HG03571 (cell line): ENCODE data around the gene UBXN6.

Experiments used
- ATAC-seq: cut with Tn5 transposase; IDR thresholded peaks from one replicate; pipeline ENCODE4 v1.9.1; 2021; ENCODE audit not compliant: unreplicated experiment

Gene UBXN6

DNA sequence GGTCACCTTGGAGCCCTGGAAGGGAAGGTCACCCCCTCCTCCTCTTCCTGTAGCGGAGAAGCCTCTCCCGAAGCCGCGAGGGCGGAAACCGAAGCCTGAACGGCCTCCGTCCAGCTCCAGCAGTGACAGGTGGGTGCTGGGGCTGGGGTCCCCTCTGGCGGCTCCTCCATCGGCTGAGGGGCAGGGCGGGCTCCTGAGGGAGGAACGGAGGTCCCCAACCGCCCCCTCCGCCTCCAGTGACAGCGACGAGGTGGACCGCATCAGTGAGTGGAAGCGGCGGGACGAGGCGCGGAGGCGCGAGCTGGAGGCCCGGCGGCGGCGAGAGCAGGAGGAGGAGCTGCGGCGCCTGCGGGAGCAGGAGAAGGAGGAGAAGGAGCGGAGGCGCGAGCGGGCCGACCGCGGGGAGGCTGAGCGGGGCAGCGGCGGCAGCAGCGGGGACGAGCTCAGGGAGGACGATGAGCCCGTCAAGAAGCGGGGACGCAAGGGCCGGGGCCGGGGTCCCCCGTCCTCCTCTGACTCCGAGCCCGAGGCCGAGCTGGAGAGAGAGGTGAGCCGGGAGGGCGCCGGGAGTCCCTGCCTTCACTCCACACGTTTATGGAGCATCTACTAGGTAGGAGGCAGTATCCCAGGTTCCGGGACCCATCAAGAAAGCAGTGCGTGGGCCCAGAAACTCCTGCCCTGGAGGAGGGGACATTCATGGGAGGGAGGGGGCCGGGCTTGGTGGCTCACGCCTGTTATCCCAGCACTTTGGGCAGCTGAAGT lies 36.5 kb upstream of the UBXN6 start:
- no peak for ATAC-seq

DNA sequence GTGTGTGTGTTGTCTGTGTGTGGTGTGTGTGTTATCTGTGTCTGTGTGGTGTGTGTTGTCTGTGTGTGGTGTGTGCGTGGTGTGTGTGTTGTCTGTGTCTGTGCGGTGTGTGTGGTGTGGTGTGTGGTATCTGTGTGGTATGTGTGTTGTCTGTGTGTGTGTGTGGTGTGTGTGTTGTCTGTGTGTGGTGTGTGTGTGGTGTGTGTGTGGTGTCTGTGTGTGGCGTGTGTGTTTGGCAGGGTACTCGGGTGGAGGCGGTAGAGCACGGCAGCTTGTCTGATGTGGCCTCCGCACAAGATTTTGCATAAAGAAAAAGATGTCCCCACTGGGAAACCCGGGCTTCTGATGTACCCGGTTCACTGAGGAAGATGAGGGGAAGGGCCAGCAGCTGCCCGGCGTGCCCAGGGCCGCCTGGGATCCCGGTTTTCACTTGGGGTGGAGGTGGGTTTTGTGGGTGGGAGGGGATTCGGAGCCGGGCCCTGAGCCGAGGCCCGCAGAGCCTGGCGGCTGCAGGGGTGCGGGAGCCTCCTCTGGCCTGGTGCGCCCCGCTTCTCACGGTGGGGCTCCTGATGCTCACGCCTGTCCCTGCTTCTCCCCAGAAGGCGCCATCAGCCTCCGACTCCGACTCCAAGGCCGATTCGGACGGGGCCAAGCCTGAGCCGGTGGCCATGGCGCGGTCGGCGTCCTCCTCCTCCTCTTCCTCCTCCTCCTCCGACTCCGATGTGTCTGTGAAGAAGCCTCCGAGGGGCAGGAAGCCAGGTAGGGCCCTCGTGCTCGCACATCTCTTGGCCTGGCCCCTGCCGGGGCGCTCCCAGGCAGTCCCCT lies 35.7 kb upstream of the UBXN6 start:
- ATAC-seq: no peak

DNA sequence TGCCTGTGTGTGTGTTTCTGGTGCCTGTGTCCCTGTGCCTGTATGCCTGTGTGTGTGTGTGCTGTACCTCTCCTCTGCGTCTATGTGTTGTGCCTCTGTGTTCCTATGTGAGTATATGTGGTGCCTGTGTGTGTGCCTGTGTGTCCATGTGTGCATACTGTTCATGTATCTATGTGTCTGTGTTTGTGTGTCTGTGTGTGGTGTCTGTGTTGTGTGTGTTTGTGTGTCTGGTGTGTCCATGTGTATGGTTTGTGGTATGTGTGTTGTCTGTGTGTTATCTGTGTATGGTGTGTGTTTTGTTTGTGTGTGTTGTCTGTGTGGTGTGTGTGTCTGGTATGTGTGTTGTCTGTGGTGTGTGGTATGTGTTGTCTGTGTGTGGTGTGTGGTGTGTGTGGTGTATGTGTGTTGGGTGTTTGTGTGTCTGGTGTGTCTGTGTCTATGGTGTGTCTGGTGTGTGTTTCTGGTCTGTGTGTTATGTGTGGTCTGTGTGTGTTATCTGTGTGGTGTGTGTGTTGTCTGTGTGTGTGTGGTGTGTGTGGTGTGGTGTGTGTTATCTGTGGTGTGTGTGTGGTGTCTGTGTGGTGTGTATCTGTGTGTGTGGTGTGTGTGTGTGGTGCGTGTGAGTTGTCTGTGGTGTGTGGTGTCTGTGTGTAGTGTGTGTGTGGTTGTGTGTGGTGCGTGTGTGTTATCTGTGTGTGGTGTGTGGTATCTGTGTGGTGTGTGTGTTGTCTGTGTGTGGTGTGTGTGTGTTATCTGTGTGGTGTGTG lies 34.9 kb upstream of the UBXN6 start:
- no peak for ATAC-seq

DNA sequence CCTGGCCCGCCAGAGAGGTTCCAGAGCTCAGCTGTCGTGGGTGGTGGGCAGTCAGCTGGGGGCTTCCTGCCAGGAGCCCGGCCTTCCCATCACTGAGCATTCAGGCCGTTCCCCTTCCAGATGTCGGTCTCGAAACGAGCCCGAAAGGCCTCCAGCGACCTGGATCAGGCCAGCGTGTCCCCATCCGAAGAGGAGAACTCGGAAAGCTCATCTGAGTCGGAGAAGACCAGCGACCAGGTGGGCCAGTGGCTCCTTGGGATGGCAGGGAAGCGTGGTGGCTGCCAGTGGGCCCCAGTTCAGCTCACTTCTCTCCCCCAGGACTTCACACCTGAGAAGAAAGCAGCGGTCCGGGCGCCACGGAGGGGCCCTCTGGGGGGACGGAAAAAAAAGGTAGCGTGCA lies 33.9 kb upstream of the UBXN6 start:
- no peak for ATAC-seq

DNA sequence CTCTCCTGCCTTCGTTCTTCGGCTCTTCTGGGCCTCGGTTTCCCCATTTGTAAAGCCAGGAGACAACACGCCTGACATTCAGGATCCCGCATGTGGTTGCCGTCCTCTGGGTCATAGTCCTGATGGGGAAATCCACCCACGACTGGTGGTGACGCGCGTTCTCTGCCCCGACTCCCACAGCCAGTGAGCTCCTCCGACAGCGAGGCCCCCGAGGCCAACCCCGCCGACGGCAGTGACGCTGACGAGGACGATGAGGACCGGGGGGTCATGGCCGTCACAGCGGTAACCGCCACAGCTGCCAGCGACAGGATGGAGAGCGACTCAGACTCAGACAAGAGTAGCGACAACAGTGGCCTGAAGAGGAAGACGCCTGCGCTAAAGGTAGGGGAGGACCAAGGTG lies 30.9 kb upstream of the UBXN6 start:
- no peak for ATAC-seq

DNA sequence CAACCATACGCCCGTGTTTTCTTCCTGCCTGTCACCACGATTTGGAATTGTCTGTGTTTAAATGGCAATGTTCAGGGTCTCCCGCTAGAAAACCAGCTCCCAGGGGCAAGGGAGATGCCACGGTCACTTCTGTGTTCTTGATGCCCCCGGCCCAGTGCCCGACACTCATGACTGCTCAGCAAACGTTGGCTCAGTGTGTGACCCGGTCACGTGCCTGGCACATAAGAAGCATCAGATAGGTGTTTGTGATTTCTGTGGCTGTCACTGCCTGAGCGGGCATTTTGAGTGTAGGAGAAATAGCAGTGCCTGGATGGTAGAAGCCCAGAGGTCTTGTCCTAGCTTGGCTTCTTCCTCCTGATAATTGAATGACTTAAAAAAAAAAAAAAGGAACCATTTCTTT lies 30.0 kb upstream of the UBXN6 start:
- ATAC-seq: no peak

DNA sequence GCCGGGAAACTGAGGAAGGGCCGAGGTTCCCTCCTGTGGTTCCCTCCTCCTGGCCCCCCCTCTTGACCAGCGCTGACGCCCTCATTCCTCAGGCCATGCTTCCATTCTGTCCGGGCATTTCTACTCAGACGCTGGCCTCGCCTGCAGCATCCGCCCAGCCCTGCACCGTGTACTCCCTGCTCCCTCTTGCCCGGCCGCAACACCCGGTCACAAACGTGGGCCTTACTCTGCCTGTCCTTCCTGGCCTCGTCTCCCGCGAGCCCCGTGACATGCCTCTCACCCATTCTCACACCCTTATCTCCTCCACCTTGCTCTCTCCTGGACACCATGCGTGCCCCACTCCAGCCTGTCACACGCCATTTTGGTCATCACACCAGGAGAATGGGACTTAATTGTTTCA lies 25.8 kb upstream of the UBXN6 start:
- ATAC-seq: no peak

DNA sequence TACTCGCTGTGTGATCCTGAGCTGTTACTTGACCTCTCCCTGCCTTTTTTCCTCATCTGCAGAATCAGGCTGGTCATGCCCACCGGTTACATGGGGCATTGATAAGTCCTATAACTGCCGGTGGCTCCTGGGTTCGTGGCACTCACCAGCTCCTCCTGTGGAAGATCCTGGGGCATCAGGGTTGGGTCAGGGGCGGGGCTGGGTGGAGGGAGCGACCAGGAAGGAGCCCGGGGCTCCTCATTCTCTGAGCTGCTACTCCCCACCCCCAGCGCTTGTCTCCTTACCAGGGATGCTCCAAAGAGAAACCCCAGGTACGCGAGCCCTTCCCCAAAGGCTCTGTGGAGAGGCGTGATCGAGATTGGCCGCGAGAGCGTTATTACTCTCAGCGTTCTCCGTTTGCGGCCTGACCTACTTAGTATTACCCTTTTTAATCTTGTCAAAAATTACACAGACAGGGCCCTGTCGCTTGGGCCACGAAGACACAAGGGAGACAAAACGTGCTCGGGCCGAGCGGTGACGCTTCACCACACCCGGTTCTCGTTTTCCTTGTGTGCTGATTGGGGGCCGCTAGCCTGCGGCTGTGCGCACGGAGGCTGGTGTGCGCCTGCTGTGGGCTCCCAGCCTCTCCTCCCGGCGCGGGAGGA lies 25.2 kb upstream of the UBXN6 start:
- ATAC-seq: no peak

DNA sequence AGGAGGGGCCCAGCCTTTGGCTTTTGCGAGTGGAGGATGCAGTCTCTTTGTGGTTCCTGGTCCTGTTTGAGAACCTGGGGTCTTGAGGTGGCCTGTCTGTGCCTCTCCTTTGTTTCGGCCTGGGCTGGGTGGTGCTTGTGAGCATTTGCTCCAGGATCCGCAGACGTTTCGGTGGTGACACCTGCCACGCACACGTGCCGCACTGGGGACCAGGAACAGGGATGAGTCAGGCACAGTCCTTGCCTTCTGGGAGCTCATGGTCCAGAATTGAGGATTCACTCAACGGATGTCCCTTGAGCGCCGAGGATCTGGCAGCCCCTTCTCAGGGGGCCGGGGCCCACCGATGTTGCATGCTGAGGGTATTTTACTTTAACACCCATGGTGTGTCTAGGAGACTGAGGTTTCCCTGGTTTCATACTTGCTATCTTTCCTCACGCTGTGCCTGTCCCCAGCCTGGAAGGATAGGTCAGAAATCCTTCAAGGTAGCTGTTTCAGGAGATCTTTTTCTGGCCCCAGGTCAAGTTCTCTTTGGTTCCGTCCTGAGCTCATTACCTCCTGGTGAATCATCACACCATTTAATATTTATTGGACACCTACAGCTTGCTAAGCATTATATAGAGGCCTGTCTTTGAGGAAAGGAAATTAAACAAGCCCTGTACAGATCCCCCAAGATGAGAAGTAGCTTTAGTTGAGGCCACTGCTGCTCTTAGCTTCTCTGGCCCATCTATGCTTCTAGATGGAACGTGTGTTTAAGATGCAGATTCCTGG lies 19.6 kb upstream of the UBXN6 start:
- no peak for ATAC-seq

DNA sequence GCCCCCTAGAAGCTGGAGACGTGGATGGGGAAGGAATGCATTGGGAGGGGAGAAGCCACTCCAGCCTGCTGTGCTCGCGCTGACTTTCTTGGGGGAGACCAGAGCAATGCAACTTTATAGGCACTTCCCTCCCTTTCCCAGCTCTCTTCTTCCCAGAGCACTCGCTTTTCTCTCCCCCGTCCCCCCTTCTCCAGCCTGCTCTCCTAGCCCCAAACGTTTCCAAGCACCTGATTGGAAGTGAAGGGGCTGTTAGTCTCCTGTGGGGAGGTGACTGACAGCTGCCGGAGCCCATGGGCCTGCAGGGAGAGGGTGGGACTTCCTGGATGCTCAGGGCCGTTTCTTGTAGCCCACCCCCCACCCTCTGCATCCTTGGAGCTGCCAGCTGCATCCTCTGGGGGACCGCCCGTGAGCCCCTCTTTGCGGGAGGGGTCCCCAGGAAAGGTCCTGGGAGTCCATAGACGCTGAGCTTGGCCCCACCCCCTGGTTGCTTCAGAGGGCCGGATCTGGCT lies 17.0 kb upstream of the UBXN6 start:
- no peak for ATAC-seq

DNA sequence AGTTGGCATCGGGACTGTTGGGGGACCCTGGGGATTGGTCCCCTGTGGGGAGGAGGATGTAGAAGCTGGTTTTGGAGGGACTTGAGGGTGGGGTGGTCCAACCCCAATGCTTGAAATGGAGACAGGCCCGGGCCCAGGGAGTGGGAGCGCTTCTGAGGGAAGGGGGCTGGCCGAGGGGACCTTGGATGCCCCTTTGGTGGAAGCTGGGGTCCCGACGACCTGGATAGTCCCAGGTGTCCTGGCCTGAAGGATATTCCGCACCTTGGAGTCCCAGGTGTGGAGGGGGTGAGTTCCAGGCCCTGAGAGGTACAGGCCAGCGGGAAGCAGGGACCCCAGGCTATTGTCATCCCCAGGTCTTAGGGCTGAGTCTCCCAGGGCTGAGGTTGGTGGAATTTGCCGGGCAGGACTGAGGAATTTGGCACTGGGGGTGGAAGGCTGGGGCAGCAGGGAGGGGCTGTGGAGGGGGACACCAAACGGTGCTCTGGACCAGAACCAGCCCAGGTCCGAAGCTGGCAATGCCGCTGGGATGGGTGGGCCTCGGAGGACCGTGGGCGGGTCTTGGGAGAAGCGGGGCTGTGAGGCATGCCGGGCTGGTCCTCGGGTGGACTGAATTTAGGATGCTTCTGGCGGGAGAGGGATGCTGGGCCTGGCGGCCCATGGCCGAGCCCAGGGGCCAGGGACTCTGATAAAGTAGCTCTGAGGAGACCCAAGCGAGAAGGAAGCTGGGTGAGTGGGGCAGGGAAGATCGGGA lies 16.3 kb upstream of the UBXN6 start:
- no peak for ATAC-seq

DNA sequence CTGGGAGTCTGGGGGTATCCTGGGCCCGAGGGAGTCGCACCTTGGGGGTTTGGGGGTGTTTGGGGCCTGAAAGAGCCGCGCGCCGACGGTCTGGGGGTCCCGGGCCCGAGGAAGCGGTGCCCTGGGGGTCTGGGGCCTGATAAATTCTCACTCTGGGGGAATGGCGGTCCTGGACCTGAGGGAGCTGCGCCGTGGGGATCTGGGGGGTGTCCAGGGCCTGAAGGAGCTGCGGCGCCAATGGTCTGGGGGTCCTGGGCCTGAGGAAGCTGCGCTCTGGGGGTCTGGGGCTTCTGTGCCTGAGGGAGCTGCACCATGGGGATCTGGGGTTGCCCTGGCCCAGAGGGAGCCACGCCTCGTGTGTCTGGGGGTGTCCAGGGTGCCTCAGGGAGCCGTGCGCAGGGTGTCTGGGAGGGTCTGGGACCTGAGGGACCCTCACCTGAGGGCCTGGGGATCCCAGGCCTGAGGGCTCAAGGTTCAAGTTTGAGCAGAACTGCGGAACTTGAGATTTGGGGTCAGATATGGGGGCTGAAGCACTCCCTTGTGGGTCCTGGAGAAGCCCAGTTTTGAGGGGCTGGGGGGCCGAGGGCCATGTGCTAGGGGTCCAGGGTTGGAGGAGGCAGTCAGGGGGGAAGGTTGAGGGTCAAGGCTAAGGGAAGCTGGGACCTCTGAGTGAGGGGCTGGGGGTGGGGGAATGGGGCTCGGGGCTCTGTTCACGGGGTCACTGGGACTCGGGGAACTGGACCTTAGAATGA lies 15.6 kb upstream of the UBXN6 start:
- no peak for ATAC-seq

DNA sequence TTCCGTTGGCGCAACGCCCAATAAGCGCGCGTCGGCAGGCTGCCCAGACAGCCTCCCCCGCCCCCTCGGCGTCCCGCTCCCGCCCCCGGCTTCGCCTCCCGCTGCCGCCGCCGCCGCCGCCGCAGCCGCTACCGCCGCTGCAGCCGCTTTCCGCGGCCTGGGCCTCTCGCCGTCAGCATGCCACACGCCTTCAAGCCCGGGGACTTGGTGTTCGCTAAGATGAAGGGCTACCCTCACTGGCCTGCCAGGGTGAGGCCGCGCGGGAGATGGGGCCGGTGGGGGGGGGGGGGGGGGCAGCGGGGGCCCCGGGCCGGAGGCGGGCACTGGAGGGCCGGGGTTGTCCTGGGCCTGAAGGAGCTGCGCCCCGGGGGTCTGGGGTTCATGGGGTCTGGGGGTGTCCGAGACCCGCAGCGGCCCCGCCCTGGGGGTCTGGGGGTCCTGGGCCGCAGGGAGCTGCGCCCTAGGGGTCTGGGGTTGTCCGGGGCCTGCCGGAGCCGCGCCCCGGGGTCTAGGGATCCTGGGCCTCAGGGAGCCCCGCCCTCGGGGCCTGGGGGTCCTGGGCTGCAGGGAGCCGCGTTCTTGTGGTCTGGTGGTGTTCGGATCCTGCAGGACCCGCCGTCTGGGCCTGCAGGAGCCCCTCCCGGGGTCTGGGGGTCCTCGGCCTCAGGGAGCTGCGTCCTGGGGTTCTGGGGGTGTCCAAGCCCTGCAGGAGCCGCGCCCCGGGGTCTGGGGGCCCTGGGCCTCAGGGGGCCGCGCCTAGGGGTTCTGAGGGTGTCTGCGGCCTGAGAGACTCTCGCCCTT lies 14.8 kb upstream of the UBXN6 start, which contains the start of gene HDGFL2:
TSS of gene HDGFL2 (plus strand) at position 124 of the 801 bp plus-strand sequence. CDS start at position 178, 54 bp downstream.
- peak; percentile 3 for ATAC-seq

DNA sequence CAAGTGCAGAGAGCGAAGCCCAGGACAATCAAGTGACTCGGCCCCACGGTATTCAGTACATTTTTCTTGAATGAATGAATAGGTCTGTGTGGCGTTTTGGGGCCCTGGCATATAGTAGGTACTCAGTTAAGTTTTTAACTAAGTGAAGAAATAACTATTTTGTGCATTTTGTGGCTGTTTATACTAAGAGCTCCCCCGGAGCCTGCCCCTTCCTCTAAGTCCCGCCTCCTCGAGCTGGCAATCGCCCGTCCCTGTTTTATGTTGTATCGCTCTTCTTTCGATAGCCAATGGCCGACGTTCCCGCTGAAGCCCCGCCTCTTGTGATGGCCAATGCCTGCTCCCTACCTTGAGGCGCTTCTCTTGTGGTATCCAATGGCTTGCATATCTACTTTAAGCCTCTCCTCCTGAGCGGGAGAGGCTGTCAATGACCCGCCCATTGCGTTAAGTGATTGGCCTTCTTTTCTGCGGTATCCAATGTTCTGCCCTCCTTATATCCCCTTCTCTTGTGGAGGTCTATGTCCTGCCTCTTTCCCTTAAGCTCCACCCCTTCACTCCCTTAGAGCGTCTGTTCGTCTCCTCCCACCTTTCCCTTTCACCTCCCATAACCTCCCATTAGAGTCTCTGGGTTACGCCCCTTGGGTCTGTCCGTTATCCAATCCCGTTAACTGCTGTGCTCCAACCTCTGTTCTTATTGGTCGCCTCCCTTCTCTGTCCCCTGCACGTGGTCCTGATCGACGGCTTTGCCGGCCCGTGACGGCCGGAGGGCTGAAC lies 14.0 kb upstream of the UBXN6 start:
- peak; percentile 67 for ATAC-seq

DNA sequence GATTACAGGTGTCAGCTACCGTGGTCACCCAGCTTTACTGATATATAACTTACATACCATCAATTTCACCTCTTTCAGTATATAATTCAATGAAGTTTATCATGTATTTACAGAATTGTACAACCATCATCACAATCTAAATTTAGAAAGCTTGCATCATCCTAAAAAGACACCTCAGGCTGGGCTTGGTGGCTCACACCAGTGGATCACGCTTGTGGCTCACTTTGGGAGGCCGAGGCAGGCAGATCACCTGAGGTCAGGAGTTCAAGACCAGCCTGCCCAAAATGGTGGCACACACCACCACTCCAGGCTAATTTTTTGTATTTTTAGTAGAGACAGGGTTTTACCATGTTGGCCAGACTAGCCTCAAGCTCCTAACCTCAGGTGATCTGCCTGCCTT lies 10.2 kb upstream of the UBXN6 start:
- ATAC-seq: no peak

DNA sequence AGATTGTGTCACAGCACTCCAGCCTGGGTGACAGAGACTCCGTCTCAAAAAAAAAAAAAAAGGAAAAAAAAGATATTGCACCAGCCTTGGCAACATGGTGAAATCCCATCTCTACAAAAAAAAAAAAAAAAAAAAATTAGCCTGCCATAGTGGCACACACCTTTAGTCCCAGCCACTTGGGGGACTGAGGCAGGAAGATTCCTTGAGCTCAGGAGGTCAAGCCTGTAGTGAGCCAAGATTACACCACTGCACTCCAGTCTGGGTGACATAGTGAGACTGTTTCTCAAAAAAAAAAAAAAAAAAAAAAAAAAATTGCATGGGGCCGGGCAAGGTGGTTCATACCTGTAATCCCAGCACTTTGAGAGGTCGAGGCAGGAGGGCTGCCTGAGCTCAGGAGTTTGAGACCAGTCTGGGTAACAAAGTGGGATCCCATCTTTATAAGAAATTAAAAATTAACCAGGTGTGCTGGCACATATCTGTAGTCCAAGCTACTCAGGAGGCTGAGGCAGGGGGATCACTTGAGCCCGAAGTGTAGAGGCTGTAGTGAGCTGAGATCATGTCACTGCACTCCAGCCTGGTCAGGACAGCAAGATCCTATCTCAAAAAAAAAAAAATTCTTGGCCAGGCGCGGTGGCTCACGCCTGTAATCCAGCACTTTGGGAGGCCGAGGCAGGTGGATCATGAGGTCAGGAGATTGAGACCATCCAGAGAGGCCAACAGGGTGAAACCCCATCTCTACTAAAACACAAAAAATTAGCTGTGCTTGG lies 7.4 kb upstream of the UBXN6 start:
- ATAC-seq: no peak
